Measurements from ENCODE around the gene CLNS1A.

The CLNS1A gene

GRCh38 chr11:77604281-77604680 lies 33.3 kb downstream of the CLNS1A start:
- Histone ChIP-seq H3K79me2 (ENCODE audit: control insufficient read depth, low read length) (no peaks in the 10 kb centered on the region), H3K36me3 (ENCODE audit: control insufficient read depth, low read length) (peaks cover 14% of the 10 kb centered on the region), H3K4me3 (ENCODE audit: low read length) (no peak overlapping the region), H3F3A (ENCODE audit: control insufficient read depth, insufficient read depth) (no peaks in the 10 kb centered on the region), H3K9me3 (ENCODE audit: control insufficient read depth, insufficient read depth, low read length) (no peaks in the 10 kb centered on the region), H3K27ac (ENCODE audit: low read depth, low read length) (no peak overlapping the region), H4K20me1 (ENCODE audit: control insufficient read depth, insufficient read depth, low read depth, low read length) (no peaks in the 10 kb centered on the region), H3K27me3 (ENCODE audit: control insufficient read depth, low read length) (no peaks in the 10 kb centered on the region), H3K4me2 (ENCODE audit: low read length) (no peak overlapping the region), H3K4me1 (ENCODE audit: control insufficient read depth, low read length) (no peaks in the 10 kb centered on the region), H3K9me2 (replicated peaks; ENCODE audit: control insufficient read depth, low read length) (no peaks in the 10 kb centered on the region)
- TF ChIP-seq, protein P1, sequence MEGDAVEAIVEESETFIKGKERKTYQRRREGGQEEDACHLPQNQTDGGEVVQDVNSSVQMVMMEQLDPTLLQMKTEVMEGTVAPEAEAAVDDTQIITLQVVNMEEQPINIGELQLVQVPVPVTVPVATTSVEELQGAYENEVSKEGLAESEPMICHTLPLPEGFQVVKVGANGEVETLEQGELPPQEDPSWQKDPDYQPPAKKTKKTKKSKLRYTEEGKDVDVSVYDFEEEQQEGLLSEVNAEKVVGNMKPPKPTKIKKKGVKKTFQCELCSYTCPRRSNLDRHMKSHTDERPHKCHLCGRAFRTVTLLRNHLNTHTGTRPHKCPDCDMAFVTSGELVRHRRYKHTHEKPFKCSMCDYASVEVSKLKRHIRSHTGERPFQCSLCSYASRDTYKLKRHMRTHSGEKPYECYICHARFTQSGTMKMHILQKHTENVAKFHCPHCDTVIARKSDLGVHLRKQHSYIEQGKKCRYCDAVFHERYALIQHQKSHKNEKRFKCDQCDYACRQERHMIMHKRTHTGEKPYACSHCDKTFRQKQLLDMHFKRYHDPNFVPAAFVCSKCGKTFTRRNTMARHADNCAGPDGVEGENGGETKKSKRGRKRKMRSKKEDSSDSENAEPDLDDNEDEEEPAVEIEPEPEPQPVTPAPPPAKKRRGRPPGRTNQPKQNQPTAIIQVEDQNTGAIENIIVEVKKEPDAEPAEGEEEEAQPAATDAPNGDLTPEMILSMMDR (IDR thresholded peaks at IDR 0.05; ENCODE audit: low read depth, low read length, poor library complexity, severe bottlenecking): no peak
- TF ChIP-seq EZH2phosphoT487 (IDR thresholded peaks at IDR 0.05; ENCODE audit: borderline replicate concordance, low read length): no peak

DNA sequence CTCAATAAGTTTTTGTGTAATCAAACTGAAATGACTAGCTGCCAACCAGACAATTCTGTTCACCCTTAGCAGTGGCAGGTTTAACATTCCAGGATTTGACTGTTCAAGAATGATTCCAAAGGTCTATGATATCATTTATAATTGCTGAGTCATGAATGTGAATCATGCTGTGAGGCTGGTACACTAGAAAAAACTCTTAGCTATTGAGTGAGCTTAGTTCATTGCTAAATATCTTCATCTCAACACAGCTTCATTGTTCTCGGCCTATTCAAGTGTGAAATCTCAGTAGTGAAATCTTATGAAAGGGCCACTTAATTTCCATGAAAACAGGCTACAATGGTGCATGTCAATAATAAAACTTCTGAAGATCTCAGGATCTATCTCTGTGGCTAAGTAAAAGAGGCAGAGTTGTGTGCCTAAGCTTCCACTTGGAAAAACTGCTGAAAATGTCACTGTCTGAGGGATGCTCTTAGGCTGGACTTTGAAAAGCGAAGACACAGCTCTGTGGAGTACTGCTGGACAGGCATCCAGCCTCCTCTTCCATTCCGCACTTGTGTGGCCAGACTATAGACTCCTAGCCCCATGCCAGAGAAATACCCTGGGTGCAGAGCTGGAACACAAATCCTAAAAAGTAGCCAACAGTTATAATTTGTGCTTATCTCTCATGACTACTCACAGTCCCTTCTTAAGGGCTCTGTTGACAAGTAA lies 35.1 kb downstream of the CLNS1A start:
- no peak overlapping the region for H3K27ac ChIP-seq (ENCODE audit: low read depth, low read length)

DNA sequence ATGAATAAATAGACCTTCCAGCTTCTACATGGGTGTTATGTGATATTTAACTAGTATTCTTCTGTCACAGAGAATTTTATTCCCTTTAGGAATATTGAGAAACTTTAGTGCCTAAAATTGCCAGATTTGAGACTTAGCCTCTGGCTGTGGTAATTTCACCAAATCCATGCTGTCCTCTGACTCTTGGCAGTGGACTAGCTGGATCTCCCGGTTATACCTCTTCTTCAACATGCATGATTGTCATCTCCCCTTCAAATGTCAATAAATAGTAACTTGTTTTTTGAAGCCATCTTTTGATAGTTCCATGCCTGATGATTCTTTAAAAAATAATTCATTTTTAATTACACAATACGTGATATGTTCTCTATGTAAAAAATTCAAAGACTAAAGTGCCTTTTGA lies 39.4 kb downstream of the CLNS1A start:
- no peaks in the 10 kb centered on the region for H3K36me3 ChIP-seq (ENCODE audit: control insufficient read depth, low read length)
- H4K20me1 ChIP-seq (ENCODE audit: control insufficient read depth, insufficient read depth, low read depth, low read length): no peaks in the 10 kb centered on the region
- H3K9me3 ChIP-seq (ENCODE audit: control insufficient read depth, insufficient read depth, low read length): no peaks in the 10 kb centered on the region
- H3K27ac ChIP-seq (ENCODE audit: low read depth, low read length): no peak overlapping the region
- no peaks in the 10 kb centered on the region for H3K27me3 ChIP-seq (ENCODE audit: control insufficient read depth, low read length)
- no peak overlapping the region for H3K4me3 ChIP-seq (ENCODE audit: low read length)
- H3K79me2 ChIP-seq (ENCODE audit: control insufficient read depth, low read length): no peaks in the 10 kb centered on the region
- no peaks in the 10 kb centered on the region for H3K9me2 ChIP-seq (replicated peaks; ENCODE audit: control insufficient read depth, low read length)
- no peaks in the 10 kb centered on the region for H3F3A ChIP-seq (ENCODE audit: control insufficient read depth, insufficient read depth)
- H3K4me1 ChIP-seq (ENCODE audit: control insufficient read depth, low read length): no peaks in the 10 kb centered on the region
- no peak overlapping the region for H3K4me2 ChIP-seq (ENCODE audit: low read length)
- TF ChIP-seq, protein P1 (IDR thresholded peaks at IDR 0.05; ENCODE audit: low read depth, low read length, poor library complexity, severe bottlenecking): no peak
- TF ChIP-seq EZH2phosphoT487 (IDR thresholded peaks at IDR 0.05; ENCODE audit: borderline replicate concordance, low read length): no peak

More for the DNA sequence above, 35.1 kb downstream of the CLNS1A start:
- H3K9me3 ChIP-seq (ENCODE audit: control insufficient read depth, insufficient read depth, low read length): no peaks in the 10 kb centered on the region
- no peaks in the 10 kb centered on the region for H3K79me2 ChIP-seq (ENCODE audit: control insufficient read depth, low read length)
- H3K9me2 ChIP-seq (replicated peaks; ENCODE audit: control insufficient read depth, low read length): no peaks in the 10 kb centered on the region
- H3K36me3 ChIP-seq (ENCODE audit: control insufficient read depth, low read length): no peaks in the 10 kb centered on the region
- H3K27me3 ChIP-seq (ENCODE audit: control insufficient read depth, low read length): no peaks in the 10 kb centered on the region
- H3F3A ChIP-seq (ENCODE audit: control insufficient read depth, insufficient read depth): no peaks in the 10 kb centered on the region
- H4K20me1 ChIP-seq (ENCODE audit: control insufficient read depth, insufficient read depth, low read depth, low read length): no peaks in the 10 kb centered on the region
- H3K4me1 ChIP-seq (ENCODE audit: control insufficient read depth, low read length): no peaks in the 10 kb centered on the region
- no peak overlapping the region for H3K4me2 ChIP-seq (ENCODE audit: low read length)
- TF ChIP-seq, protein P1 (IDR thresholded peaks at IDR 0.05; ENCODE audit: low read depth, low read length, poor library complexity, severe bottlenecking): no peak
- no peak for TF ChIP-seq EZH2phosphoT487 (IDR thresholded peaks at IDR 0.05; ENCODE audit: borderline replicate concordance, low read length)
- H3K4me3 ChIP-seq (ENCODE audit: low read length): no peak overlapping the region
